ENCODE results near the gene NDUFV3.
"Not testable (repeated sequence)": the region's sequence is repeated elsewhere in the genome, so short reads cannot be mapped to it uniquely, and the experiment has no call there.

Gene NDUFV3

GRCh38 chr21:42857216-42857615 lies 35.9 kb upstream of the NDUFV3 start:
- DNase-seq = no peak

GRCh38 chr21:42858185-42858847 lies 34.8 kb upstream of the NDUFV3 start:
- no peak for DNase-seq

- DNase-seq = no peak
Observed at GRCh38 chr21:42858957-42859890, 33.9 kb upstream of the NDUFV3 start.

GRCh38 chr21:42859891-42860230 lies 33.2 kb upstream of the NDUFV3 start:
- no peak for DNase-seq

- no peak for DNase-seq
Observed at GRCh38 chr21:42860345-42860744, 32.8 kb upstream of the NDUFV3 start.

- no peak for DNase-seq
Observed at GRCh38 chr21:42861311-42861847, 31.7 kb upstream of the NDUFV3 start.

GRCh38 chr21:42861848-42862400 lies 31.2 kb upstream of the NDUFV3 start:
- no peak for DNase-seq

GRCh38 chr21:42862774-42863503 lies 30.2 kb upstream of the NDUFV3 start:
- no peak for DNase-seq

- DNase-seq = no peak
Observed at GRCh38 chr21:42863504-42863870, 29.6 kb upstream of the NDUFV3 start.

GRCh38 chr21:42864286-42864685 lies 28.8 kb upstream of the NDUFV3 start:
- DNase-seq = no peak

- DNase-seq = no peak
Observed at GRCh38 chr21:42864815-42865775, 28.0 kb upstream of the NDUFV3 start.

- DNase-seq = no peak
Observed at GRCh38 chr21:42865776-42866160, 27.3 kb upstream of the NDUFV3 start.

GRCh38 chr21:42868196-42868595 lies 24.9 kb upstream of the NDUFV3 start:
- DNase-seq = no peak

GRCh38 chr21:42873096-42873495 lies 20.0 kb upstream of the NDUFV3 start:
- DNase-seq = no peak

- not testable (repeated sequence) for DNase-seq
Observed at GRCh38 chr21:42875811-42876210, 17.3 kb upstream of the NDUFV3 start.

GRCh38 chr21:42878678-42878992 lies 14.5 kb upstream of the NDUFV3 start:
- DNase-seq = no peak

- DNase-seq = peak; percentile 99
Observed at GRCh38 chr21:42878993-42879787, 13.9 kb upstream of the NDUFV3 start, which contains the start of gene WDR4. TSS of gene WDR4 (minus strand) at chr21:42879539. CDS start at chr21:42879495, 44 bp downstream.

- DNase-seq = no peak
Observed at GRCh38 chr21:42880352-42880751, 12.8 kb upstream of the NDUFV3 start.

- DNase-seq = no peak
Observed at GRCh38 chr21:42883921-42884320, 9.2 kb upstream of the NDUFV3 start.

GRCh38 chr21:42887326-42887725 lies 5.8 kb upstream of the NDUFV3 start:
- DNase-seq = no peak

- DNase-seq = no peak
Observed at GRCh38 chr21:42892582-42892930, 553 bp upstream of the NDUFV3 start.

Measured in activated effector memory CD4-positive, alpha-beta T cell treated with anti-CD3 and anti-CD28 coated beads, Interleukin-2, amount 50 U/mL, for 16 hours (primary cell).